ENCODE measurements around the gene THBS2. TPM values are rescaled to one million over a fixed set of nuclear protein-coding genes. Genes with fewer than 3 reads are reported as not detected.

THBS2 gene
- total and polyA plus RNA-seq, 2 of the 8 experiments (the other 6 are each of a cell fraction or from before 2014, with no cell fraction given), result 11.0 to 22.5 TPM

GRCh38 chr6:169204167-169204566 lies 49.5 kb downstream of the THBS2 start (continued):
- TF ChIP-seq CTCF (IDR thresholded peaks at IDR 0.05; ENCODE audit: control extremely low read depth in 1 of 3, insufficient read depth in 1 of 3, low read depth in 1 of 3, low read length in 3 of 3) (no peak), ASH2L (IDR thresholded peaks at IDR 0.05; ENCODE audit: low read length) (no peak), TAF7 (optimal IDR thresholded peaks at IDR 0.05; ENCODE audit: borderline replicate concordance, low read depth, low read length) (no peak), SAP30 (IDR thresholded peaks at IDR 0.05; ENCODE audit: insufficient read depth, insufficient replicate concordance, low read length) (no peak), TCF12 (IDR thresholded peaks at IDR 0.05; ENCODE audit: low read depth, low read length) (no peak), USF2 (IDR thresholded peaks at IDR 0.05; ENCODE audit: low read length) (no peak), TAF1 (IDR thresholded peaks at IDR 0.05; ENCODE audit: low read depth, low read length) (no peak)

Data from H1 (cell line).